SK-N-SH (cell line): Measurements from ENCODE around the gene ZMIZ2.

Source experiments
- EP300 ChIP-seq, 2 experiments: IDR thresholded peaks; 2 replicates each; pipeline versions ENCODE4 v1.4.0 to v1.6.1; 2012; ENCODE audit warnings: borderline replicate concordance in 1 of 2, low read depth in 1 of 2, low read length in 1 of 2
- FOSL2 ChIP-seq: IDR thresholded peaks from 2 replicates; pipeline ENCODE4 v1.4.0; 2012; ENCODE audit warnings: low read depth, mild to moderate bottlenecking, moderate library complexity, borderline replicate concordance
- JUND ChIP-seq: IDR thresholded peaks from 2 replicates; pipeline ENCODE4 v1.4.0; 2012
- RFX5 ChIP-seq: IDR thresholded peaks from 2 replicates; pipeline ENCODE4 v1.6.1; 2012; ENCODE audit warnings: mild to moderate bottlenecking, improper control_type of control experiment, low read length
- SIN3A ChIP-seq: IDR thresholded peaks from 2 replicates; pipeline ENCODE4 v1.6.1; 2012; ENCODE audit warnings: low read depth, mild to moderate bottlenecking, low read length, moderate library complexity, borderline replicate concordance
- TAF1 ChIP-seq: IDR thresholded peaks from 2 replicates; pipeline ENCODE4 v1.6.1; 2012; ENCODE audit warnings: low read depth, mild to moderate bottlenecking, low read length, moderate library complexity, borderline replicate concordance
- TCF12 ChIP-seq: IDR thresholded peaks from 2 replicates; pipeline ENCODE4 v1.4.0; 2012
- YY1 ChIP-seq: IDR thresholded peaks from 2 replicates; pipeline ENCODE4 v1.4.0; 2012; ENCODE audit warnings: low read depth, mild to moderate bottlenecking
- TF ChIP-seq, protein P1 (sequence below): fragments of 200-600 bp; sonication (generic); IDR thresholded peaks from 2 replicates; pipeline ENCODE4 v1.6.1; 2017; ENCODE audit warnings: antibody characterized with exemption, mild to moderate bottlenecking, moderate library complexity
- TF ChIP-seq, protein P2 (sequence below): IDR thresholded peaks from 2 replicates; pipeline ENCODE4; 2012
- TF ChIP-seq, protein P3 (sequence below): fragments of 150-350 bp; IDR thresholded peaks from 2 replicates; pipeline ENCODE4 v1.6.1; 2017; ENCODE audit warnings: antibody characterized with exemption, low read length, low read depth, borderline replicate concordance
- TF ChIP-seq, protein P4 (sequence below): IDR thresholded peaks from 2 replicates; pipeline ENCODE4 v1.4.0; 2012; ENCODE audit warnings: low read depth

DNA sequence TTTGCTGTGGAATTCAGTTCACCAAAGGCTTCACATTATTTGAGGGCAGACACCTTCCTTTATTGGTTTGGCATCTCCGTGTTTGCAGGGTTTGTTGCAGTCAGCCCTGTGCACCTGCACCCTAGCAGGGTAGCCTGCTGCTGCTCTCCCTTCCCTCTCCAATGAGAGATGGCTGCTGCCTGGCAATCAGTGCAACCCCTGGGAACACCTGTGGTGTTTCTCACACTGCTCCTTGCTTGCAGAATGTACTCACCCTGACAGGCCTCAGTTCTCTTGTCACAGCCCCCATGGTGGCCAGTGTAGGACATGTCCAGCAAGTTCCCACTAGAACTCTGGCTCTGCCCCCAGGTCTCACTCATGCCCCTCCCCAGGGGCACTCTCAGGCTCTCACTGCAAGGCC lies 35.7 kb downstream of the ZMIZ2 start:
- TF ChIP-seq, protein P1, sequence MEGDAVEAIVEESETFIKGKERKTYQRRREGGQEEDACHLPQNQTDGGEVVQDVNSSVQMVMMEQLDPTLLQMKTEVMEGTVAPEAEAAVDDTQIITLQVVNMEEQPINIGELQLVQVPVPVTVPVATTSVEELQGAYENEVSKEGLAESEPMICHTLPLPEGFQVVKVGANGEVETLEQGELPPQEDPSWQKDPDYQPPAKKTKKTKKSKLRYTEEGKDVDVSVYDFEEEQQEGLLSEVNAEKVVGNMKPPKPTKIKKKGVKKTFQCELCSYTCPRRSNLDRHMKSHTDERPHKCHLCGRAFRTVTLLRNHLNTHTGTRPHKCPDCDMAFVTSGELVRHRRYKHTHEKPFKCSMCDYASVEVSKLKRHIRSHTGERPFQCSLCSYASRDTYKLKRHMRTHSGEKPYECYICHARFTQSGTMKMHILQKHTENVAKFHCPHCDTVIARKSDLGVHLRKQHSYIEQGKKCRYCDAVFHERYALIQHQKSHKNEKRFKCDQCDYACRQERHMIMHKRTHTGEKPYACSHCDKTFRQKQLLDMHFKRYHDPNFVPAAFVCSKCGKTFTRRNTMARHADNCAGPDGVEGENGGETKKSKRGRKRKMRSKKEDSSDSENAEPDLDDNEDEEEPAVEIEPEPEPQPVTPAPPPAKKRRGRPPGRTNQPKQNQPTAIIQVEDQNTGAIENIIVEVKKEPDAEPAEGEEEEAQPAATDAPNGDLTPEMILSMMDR = no peak
- TF ChIP-seq TAF1 (no peak), FOSL2 (no peak), EP300 (IDR thresholded peaks at IDR 0.05; ENCODE audit: borderline replicate concordance in 1 of 2, low read depth in 1 of 2, low read length in 1 of 2) (no peak), JUND (no peak), RFX5 (no peak), TCF12 (no peak), YY1 (no peak), SIN3A (no peak)
- TF ChIP-seq, protein P2, sequence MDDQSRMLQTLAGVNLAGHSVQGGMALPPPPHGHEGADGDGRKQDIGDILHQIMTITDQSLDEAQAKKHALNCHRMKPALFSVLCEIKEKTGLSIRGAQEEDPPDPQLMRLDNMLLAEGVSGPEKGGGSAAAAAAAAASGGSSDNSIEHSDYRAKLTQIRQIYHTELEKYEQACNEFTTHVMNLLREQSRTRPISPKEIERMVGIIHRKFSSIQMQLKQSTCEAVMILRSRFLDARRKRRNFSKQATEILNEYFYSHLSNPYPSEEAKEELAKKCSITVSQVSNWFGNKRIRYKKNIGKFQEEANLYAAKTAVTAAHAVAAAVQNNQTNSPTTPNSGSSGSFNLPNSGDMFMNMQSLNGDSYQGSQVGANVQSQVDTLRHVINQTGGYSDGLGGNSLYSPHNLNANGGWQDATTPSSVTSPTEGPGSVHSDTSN = no peak
- TF ChIP-seq, protein P3, sequence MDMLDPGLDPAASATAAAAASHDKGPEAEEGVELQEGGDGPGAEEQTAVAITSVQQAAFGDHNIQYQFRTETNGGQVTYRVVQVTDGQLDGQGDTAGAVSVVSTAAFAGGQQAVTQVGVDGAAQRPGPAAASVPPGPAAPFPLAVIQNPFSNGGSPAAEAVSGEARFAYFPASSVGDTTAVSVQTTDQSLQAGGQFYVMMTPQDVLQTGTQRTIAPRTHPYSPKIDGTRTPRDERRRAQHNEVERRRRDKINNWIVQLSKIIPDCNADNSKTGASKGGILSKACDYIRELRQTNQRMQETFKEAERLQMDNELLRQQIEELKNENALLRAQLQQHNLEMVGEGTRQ = no peak
- TF ChIP-seq, protein P4, sequence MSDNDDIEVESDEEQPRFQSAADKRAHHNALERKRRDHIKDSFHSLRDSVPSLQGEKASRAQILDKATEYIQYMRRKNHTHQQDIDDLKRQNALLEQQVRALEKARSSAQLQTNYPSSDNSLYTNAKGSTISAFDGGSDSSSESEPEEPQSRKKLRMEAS = no peak
